H1 (cell line): Measurements from ENCODE around the gene RIIAD1. TPM values are rescaled to one million over a fixed set of nuclear protein-coding genes. Genes with fewer than 3 reads are reported as not detected.
A peak's percentile ranks its signal among the peaks of the same experiment; 100 is the strongest.

Experiments
- CBX5 ChIP-seq: fragments of 300-800, 300-1000 bp; sonication (generic); IDR thresholded peaks from 2 replicates; pipeline ENCODE4 v1.7.1; 2016; ENCODE audit warnings: antibody characterized with exemption, low read length, low read depth
- polyA plus RNA-seq, 7 experiments: library from polyadenylated mRNA; depleted of rRNA in 3 of 7; stranded (reverse) in 5 of 7; unstranded in 2 of 7; fragments of >200 nt in 5 of 7; fragments of 200-250 nt in 2 of 7; gene quantifications; 1 replicate in 5 of 7; 2 replicates in 1 of 7; 4 replicates in 1 of 7; pipeline versions ENCODE4 v1.2.1 to v1.2.3, GENCODE V29; 2011 to 2013; ENCODE audit warnings: missing spikeins in 2 of 7, mixed read lengths in 2 of 7
- total RNA-seq: library from RNA; stranded (reverse); fragmentation: NEBNext Ultra II Directional; extraction: Animal tissue kit (Norgen Biotek cat#: 25700); gene quantifications from 2 replicates; pipeline ENCODE4 v1.2.1, GENCODE V29; 2021
- TF ChIP-seq, protein P1 (sequence below): fragments of 300-600 bp; sonication (generic); IDR thresholded peaks from 2 replicates; pipeline ENCODE4 v1.7.1; 2012; ENCODE audit warnings: low read length, moderate library complexity, mild to moderate bottlenecking, inconsistent platforms; ENCODE audit not compliant: insufficient replicate concordance
- TF ChIP-seq, protein P2 (sequence below), 3 experiments: IDR thresholded peaks; 1 replicate in 2 of 3; 2 replicates in 1 of 3; pipeline versions ENCODE4 v1.5.1 to v1.6.1; 2011; ENCODE audit warnings: low read length in 3 of 3, mild to moderate bottlenecking in 3 of 3, inconsistent platforms in 2 of 3, low read depth in 1 of 3, moderate library complexity in 1 of 3; ENCODE audit not compliant: insufficient read depth in 1 of 3; ENCODE audit errors: control extremely low read depth in 1 of 3

The RIIAD1 gene
- total and polyA plus RNA-seq, 2 of the 8 experiments (the other 6 are each of a cell fraction or from before 2014, with no cell fraction given): not detected

DNA sequence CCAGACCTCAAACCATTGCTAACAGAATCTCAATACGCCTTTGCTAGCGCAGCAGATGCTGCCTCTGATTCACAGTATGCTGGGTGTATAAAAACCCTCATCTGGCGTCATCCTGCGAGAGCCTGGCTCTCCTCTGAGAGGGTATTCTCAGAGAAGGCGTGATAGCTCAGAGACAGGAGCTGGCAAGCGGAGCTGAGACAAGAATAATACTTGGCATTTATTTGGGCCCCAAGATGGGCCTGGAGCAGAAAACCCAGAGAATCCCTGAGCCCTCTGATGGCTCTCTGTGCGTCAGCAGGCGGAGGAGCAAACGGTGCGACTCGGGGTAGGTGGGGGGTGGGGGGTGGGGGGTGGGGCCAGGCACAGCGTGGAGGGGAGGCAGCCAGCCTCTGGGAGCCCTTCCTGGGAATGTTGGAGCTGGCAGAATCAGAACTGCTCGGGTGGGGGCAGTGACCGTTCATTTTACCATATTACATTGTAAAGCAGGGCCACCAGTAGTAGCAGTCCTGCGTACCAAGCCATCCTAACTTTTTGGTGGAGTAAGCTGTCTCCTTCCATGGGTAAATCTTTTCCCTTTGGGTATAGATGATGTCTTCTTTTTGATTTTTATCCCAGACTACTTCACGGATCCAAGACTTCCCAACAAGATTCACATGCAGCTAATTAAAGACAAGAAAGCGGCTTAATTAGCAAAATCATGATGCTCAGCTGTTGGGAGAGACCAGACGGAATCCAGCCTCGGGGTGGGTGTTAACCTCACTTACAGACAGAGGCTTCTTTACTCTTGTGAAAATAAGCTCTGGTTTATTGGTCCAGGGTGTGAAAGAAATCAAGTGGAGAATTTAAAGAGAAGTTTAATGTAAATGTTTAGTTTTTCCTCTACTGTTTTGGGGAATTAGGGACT lies 7.1 kb downstream of the RIIAD1 start (continued):
- TF ChIP-seq, protein P1, sequence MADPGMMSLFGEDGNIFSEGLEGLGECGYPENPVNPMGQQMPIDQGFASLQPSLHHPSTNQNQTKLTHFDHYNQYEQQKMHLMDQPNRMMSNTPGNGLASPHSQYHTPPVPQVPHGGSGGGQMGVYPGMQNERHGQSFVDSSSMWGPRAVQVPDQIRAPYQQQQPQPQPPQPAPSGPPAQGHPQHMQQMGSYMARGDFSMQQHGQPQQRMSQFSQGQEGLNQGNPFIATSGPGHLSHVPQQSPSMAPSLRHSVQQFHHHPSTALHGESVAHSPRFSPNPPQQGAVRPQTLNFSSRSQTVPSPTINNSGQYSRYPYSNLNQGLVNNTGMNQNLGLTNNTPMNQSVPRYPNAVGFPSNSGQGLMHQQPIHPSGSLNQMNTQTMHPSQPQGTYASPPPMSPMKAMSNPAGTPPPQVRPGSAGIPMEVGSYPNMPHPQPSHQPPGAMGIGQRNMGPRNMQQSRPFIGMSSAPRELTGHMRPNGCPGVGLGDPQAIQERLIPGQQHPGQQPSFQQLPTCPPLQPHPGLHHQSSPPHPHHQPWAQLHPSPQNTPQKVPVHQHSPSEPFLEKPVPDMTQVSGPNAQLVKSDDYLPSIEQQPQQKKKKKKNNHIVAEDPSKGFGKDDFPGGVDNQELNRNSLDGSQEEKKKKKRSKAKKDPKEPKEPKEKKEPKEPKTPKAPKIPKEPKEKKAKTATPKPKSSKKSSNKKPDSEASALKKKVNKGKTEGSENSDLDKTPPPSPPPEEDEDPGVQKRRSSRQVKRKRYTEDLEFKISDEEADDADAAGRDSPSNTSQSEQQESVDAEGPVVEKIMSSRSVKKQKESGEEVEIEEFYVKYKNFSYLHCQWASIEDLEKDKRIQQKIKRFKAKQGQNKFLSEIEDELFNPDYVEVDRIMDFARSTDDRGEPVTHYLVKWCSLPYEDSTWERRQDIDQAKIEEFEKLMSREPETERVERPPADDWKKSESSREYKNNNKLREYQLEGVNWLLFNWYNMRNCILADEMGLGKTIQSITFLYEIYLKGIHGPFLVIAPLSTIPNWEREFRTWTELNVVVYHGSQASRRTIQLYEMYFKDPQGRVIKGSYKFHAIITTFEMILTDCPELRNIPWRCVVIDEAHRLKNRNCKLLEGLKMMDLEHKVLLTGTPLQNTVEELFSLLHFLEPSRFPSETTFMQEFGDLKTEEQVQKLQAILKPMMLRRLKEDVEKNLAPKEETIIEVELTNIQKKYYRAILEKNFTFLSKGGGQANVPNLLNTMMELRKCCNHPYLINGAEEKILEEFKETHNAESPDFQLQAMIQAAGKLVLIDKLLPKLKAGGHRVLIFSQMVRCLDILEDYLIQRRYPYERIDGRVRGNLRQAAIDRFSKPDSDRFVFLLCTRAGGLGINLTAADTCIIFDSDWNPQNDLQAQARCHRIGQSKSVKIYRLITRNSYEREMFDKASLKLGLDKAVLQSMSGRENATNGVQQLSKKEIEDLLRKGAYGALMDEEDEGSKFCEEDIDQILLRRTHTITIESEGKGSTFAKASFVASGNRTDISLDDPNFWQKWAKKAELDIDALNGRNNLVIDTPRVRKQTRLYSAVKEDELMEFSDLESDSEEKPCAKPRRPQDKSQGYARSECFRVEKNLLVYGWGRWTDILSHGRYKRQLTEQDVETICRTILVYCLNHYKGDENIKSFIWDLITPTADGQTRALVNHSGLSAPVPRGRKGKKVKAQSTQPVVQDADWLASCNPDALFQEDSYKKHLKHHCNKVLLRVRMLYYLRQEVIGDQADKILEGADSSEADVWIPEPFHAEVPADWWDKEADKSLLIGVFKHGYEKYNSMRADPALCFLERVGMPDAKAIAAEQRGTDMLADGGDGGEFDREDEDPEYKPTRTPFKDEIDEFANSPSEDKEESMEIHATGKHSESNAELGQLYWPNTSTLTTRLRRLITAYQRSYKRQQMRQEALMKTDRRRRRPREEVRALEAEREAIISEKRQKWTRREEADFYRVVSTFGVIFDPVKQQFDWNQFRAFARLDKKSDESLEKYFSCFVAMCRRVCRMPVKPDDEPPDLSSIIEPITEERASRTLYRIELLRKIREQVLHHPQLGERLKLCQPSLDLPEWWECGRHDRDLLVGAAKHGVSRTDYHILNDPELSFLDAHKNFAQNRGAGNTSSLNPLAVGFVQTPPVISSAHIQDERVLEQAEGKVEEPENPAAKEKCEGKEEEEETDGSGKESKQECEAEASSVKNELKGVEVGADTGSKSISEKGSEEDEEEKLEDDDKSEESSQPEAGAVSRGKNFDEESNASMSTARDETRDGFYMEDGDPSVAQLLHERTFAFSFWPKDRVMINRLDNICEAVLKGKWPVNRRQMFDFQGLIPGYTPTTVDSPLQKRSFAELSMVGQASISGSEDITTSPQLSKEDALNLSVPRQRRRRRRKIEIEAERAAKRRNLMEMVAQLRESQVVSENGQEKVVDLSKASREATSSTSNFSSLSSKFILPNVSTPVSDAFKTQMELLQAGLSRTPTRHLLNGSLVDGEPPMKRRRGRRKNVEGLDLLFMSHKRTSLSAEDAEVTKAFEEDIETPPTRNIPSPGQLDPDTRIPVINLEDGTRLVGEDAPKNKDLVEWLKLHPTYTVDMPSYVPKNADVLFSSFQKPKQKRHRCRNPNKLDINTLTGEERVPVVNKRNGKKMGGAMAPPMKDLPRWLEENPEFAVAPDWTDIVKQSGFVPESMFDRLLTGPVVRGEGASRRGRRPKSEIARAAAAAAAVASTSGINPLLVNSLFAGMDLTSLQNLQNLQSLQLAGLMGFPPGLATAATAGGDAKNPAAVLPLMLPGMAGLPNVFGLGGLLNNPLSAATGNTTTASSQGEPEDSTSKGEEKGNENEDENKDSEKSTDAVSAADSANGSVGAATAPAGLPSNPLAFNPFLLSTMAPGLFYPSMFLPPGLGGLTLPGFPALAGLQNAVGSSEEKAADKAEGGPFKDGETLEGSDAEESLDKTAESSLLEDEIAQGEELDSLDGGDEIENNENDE: peak; percentile 99
- no peak for TF ChIP-seq CBX5
- TF ChIP-seq, protein P2, sequence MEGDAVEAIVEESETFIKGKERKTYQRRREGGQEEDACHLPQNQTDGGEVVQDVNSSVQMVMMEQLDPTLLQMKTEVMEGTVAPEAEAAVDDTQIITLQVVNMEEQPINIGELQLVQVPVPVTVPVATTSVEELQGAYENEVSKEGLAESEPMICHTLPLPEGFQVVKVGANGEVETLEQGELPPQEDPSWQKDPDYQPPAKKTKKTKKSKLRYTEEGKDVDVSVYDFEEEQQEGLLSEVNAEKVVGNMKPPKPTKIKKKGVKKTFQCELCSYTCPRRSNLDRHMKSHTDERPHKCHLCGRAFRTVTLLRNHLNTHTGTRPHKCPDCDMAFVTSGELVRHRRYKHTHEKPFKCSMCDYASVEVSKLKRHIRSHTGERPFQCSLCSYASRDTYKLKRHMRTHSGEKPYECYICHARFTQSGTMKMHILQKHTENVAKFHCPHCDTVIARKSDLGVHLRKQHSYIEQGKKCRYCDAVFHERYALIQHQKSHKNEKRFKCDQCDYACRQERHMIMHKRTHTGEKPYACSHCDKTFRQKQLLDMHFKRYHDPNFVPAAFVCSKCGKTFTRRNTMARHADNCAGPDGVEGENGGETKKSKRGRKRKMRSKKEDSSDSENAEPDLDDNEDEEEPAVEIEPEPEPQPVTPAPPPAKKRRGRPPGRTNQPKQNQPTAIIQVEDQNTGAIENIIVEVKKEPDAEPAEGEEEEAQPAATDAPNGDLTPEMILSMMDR (IDR thresholded peaks at IDR 0.05; ENCODE audit: control extremely low read depth in 1 of 3, insufficient read depth in 1 of 3, low read depth in 1 of 3, low read length in 3 of 3): no peak
- TF ChIP-seq, all 59 proteins: peak for 6
